Hindlimb muscle (tissue), 1 donor: ENCODE data around the gene GAB2. TPM values are rescaled to one million over a fixed set of nuclear protein-coding genes. Genes with fewer than 3 reads are reported as not detected.
"Not testable (repeated sequence)": the region's sequence is repeated elsewhere in the genome, so short reads cannot be mapped to it uniquely, and the experiment has no call there.

Experiments
- DNase-seq: peaks from one replicate; pipeline ENCODE4 v3.0.0-alpha.2; 2013
- polyA plus RNA-seq: library from polyadenylated mRNA; unstranded; fragments of 120-200 nt; gene quantifications from one replicate; pipeline ENCODE4 v1.2.1, GENCODE V29; 2013; ENCODE audit not compliant: insufficient read length

GAB2 gene
- polyA plus RNA-seq, 1 donor = 15.1 TPM

GRCh38 chr11:78274739-78275138 lies 142.9 kb downstream of the GAB2 start:
- DNase-seq = no peak

- DNase-seq = not testable (repeated sequence)
Measured at GRCh38 chr11:78272625-78273269, 144.9 kb downstream of the GAB2 start.

GRCh38 chr11:78271801-78272200 lies 145.8 kb downstream of the GAB2 start:
- DNase-seq = not testable (repeated sequence)

- DNase-seq = no peak
Measured at GRCh38 chr11:78270971-78271370, 146.6 kb downstream of the GAB2 start.

DNA sequence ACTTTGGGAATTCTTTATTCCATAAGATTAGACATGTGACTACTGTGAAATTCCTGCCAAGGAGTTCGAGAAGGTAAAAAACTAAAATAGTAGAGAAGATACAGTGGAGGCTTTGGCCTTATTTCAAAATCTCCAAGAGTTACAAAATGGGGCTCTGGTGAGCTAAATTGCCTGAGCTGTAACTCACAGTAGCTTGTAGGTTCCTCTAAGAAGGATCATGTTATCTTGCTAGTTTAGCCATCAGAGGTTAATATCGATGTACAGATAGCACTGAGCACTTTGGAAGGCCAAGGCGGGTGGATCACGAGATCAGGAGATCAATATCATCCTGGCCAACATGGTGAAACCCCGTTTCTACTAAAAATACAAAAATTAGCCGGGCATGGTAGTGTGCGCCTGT lies 147.8 kb downstream of the GAB2 start:
- no peak for DNase-seq

DNA sequence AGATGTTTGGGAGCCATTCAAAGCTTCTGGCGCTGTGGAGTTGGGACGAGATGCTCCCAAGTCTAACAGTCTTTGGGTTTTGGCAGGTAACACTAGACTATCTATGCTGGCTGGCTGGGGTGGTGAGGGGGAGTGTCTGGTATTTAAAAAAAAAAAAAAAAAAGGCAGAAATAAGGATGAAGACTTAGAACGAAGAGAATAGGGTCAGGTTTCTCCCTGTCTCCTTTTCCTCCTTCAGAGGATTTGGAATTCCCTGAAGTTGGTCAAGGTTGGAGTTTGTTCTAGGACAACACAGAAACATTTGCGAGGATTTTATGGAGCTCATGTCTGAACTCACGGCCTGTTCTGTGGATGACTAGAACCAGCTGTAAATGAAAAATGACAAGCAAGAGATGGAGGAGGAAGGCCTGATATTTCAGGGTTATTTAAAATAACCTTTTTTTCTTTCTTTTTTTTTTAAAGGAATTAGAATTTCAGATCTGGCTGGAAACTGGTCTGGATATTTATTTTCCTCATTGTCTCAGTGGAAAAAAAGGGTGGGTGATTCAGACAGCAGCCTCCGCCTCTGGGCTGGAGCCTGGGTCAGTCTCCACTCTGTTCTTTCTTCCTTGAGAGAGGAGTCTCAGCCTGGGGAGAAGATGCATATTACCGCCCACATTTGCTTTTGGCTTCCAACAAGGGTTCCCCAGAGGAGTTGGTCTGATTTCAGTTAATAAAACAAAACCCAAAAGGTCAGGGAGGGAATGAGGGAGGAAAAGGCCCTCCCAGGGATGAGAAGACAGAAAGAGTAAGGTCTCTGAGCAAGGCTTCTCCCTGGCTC lies 148.8 kb downstream of the GAB2 start:
- DNase-seq = peak; percentile 73

DNA sequence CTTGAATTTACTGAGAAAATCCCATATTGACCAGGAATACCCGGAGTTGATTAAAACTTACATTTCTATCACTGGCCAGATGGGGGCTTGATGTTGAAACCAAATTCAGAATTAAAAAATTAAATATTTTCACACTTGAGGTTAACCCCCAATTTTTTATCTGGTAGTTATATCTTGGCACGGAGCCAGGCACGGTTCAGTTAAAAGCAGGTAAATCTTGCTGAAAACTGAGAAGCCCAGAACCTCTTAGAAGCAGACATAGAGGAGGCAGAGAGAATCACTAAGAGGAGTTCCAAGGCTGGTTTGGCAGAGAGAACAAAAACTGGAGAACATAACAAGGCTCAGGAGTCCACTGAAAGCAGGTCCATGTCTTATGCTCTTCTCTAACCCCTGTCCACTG lies 151.2 kb downstream of the GAB2 start:
- no peak for DNase-seq

DNA sequence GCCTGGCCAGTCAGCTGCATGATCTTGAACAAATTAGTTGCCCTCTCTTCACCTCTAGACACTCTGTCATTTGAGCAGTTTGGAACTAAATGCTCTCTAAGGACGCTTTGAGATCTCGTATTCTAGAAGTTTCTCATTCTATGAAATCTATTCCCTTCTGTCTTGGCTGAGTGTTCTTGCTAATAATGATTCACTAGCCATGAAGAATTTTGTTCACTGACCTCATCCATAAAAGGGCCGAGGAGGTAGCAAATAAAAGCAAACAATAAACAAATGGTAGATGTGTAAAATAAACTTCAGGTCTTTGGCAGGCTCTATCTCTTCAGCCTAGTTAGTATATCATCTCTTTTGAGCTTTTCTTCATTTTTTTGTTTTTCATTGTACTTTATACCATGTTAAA lies 152.3 kb downstream of the GAB2 start:
- no peak for DNase-seq

DNA sequence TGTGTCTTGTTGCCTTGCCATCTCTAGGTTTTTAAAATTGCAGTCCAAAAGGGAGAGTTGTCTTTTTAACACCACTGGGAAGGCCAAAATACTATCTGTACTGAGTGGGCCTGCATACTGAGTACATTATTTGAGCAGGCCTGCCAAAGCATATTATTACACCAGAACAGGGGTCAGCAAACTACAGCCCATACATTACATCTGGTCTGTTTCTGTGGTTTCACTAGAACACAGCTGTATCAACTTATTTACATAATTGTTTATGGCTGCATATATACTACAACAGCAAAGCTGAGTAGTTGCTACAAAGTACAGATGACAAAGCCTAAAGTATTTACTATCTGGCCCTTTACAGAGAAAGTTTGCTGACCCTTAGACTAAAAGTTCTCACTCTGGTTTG lies 154.9 kb downstream of the GAB2 start:
- DNase-seq = no peak

- no peak for DNase-seq
Measured at GRCh38 chr11:78262238-78262637, 155.4 kb downstream of the GAB2 start.

- DNase-seq = no peak
Measured at GRCh38 chr11:78261828-78262227, 155.8 kb downstream of the GAB2 start.

- DNase-seq = no peak
Measured at GRCh38 chr11:78261367-78261766, 156.3 kb downstream of the GAB2 start.

GRCh38 chr11:78259777-78260487 lies 157.7 kb downstream of the GAB2 start:
- no peak for DNase-seq

- no peak for DNase-seq
Measured at GRCh38 chr11:78257654-78258053, 160.0 kb downstream of the GAB2 start.

- no peak for DNase-seq
Measured at GRCh38 chr11:78256962-78257361, 160.7 kb downstream of the GAB2 start.

DNA sequence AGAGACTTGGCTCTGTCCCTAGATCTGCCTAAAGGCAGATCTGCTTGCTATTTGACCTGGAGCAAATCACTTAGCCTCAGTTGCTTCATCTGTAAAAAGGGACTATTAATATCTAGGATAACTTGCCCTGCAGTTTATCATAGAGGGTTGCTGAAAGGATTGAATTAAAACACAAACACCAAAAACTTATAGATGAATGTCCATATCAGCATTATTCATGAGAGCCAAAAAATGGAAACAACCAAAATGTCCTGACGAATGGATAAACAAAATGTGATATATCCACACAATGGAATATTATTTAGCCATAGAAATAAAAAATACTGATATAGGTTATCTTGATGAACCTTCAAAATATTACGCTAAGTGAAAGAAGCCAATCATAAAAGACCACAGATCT lies 161.7 kb downstream of the GAB2 start:
- DNase-seq = no peak

GRCh38 chr11:78254268-78254667 lies 163.4 kb downstream of the GAB2 start:
- DNase-seq = no peak

DNA sequence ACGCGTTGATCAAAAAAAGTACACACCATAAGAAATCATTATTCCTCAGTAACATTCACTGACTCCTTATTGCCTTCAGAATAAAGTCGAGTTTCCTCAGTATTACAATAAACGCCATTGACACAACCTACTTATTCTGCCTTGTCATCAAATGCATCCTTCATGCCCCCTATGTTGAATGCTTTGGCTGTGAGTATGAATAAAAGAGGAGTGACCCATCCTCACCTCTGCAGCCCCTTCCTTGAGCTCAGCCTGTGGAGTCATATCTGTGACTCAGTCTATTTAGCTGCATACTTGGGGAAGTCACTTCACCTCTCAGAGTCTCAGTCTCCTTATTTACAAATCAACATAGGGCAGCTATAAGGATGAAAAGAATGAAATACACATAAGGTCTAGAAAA lies 163.8 kb downstream of the GAB2 start:
- DNase-seq = no peak

GRCh38 chr11:78251083-78251775 lies 166.4 kb downstream of the GAB2 start:
- peak; percentile 56 for DNase-seq

DNA sequence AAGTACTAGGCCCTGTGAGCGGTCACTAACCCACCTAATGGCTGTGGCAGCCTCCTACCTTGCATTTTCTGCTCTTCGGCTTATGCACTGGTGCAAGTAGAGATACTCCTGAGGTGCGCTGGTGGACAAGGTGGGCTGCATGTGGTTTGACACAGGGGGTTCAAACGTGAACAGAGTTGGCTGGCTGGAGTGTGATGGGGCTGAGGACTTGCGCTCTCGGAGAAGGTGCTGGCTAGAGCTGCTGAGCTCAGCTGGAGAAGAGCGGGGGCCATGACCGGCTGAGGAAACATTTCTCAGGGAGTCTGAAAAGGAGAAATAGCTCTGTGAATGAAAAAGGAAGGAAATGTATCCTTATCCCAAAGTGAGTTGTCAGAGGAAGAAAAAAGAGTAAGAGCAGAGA lies 167.5 kb downstream of the GAB2 start:
- no peak for DNase-seq

DNA sequence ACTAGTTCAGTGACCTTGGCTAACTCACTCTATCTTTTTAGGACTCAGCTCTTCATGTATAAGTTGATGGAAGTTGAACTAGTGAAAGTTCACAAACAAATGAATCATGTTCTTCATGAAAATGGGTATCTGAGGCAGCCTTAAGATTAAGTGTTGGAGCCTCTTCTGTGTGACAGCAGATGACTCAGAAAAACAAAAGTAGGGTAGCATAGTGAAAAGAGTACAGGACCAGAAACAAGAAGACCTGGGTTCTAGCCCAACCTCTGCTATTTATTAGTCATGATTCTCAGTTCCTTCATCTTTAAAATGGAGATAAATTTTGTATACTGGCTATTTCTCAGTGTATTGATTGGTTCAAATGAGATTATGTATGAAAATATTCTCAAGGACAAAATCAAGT lies 168.7 kb downstream of the GAB2 start:
- no peak for DNase-seq

GRCh38 chr11:78248191-78248590 lies 169.4 kb downstream of the GAB2 start:
- no peak for DNase-seq
